ES-I3 (cell line): ENCODE data around the gene MAST4.

ENCODE experiments used
- H3K36me3 ChIP-seq: 2 replicates; pipeline ENCODE4 v1.6.1; 2013; ENCODE audit warnings: mild to moderate bottlenecking, low read length, control low read depth, moderate library complexity; ENCODE audit not compliant: insufficient read depth
- H3K4me1 ChIP-seq: 2 replicates; pipeline ENCODE4 v1.6.1; 2013; ENCODE audit warnings: mild to moderate bottlenecking, control low read depth, low read length; ENCODE audit not compliant: insufficient read depth
- H3K9ac ChIP-seq: 2 replicates; pipeline ENCODE4 v1.6.1; 2013; ENCODE audit warnings: low read depth, mild to moderate bottlenecking, low read length, moderate library complexity
- H3K9me3 ChIP-seq: 2 replicates; pipeline ENCODE4 v1.6.1; 2013; ENCODE audit warnings: mild to moderate bottlenecking, low read length, moderate library complexity; ENCODE audit not compliant: control insufficient read depth, insufficient read depth

Gene MAST4

GRCh38 chr5:66882606-66883227, 286.5 kb downstream of the MAST4 start:
- Histone ChIP-seq H3K9me3 (no peaks in the 10 kb centered on the region), H3K9ac (no peak overlapping the region), H3K4me1 (peaks cover 4% of the 10 kb centered on the region; the same call in 1 of the 2 replicates), H3K36me3 (no peaks in the 10 kb centered on the region)

- H3K9me3 ChIP-seq: no peaks in the 10 kb centered on the region
- H3K36me3 ChIP-seq: no peaks in the 10 kb centered on the region
- H3K9ac ChIP-seq: no peak overlapping the region
- H3K4me1 ChIP-seq: peaks cover 4% of the 10 kb centered on the region; the same call in 1 of the 2 replicates
Observed at GRCh38 chr5:66884564-66885243, 288.5 kb downstream of the MAST4 start.

GRCh38 chr5:66886941-66887340, 290.7 kb downstream of the MAST4 start:
- H3K4me1 ChIP-seq: peaks cover 14% of the 10 kb centered on the region

GRCh38 chr5:66888613-66889012, 292.4 kb downstream of the MAST4 start:
- Histone ChIP-seq H3K4me1 (peaks cover 12% of the 10 kb centered on the region), H3K36me3 (no peaks in the 10 kb centered on the region), H3K9me3 (no peaks in the 10 kb centered on the region), H3K9ac (no peak overlapping the region)

More at GRCh38 chr5:66886941-66887340, 290.7 kb downstream of the MAST4 start:
- Histone ChIP-seq H3K9me3 (no peaks in the 10 kb centered on the region), H3K9ac (no peak overlapping the region), H3K36me3 (no peaks in the 10 kb centered on the region)

- Histone ChIP-seq H3K4me1 (peaks cover 12% of the 10 kb centered on the region), H3K9ac (no peak overlapping the region), H3K9me3 (no peaks in the 10 kb centered on the region), H3K36me3 (no peaks in the 10 kb centered on the region)
Observed at GRCh38 chr5:66889056-66889455, 292.9 kb downstream of the MAST4 start.

- Histone ChIP-seq H3K36me3 (no peaks in the 10 kb centered on the region), H3K4me1 (peaks cover 12% of the 10 kb centered on the region), H3K9me3 (no peaks in the 10 kb centered on the region), H3K9ac (no peak overlapping the region)
Observed at GRCh38 chr5:66889524-66889923, 293.3 kb downstream of the MAST4 start.

GRCh38 chr5:66891184-66891925, 295.2 kb downstream of the MAST4 start:
- peaks cover 12% of the 10 kb centered on the region for H3K4me1 ChIP-seq
- H3K9ac ChIP-seq: no peak overlapping the region
- no peaks in the 10 kb centered on the region for H3K36me3 ChIP-seq
- no peaks in the 10 kb centered on the region for H3K9me3 ChIP-seq

GRCh38 chr5:66892716-66893115, 296.5 kb downstream of the MAST4 start:
- Histone ChIP-seq H3K36me3 (no peaks in the 10 kb centered on the region), H3K9me3 (no peaks in the 10 kb centered on the region), H3K9ac (no peak overlapping the region), H3K4me1 (peaks cover 12% of the 10 kb centered on the region)

GRCh38 chr5:66894480-66895240, 298.5 kb downstream of the MAST4 start:
- Histone ChIP-seq H3K4me1 (peaks cover 25% of the 10 kb centered on the region), H3K9ac (no peak overlapping the region), H3K9me3 (no peaks in the 10 kb centered on the region), H3K36me3 (no peaks in the 10 kb centered on the region)

GRCh38 chr5:66896171-66896570, 300.0 kb downstream of the MAST4 start:
- no peaks in the 10 kb centered on the region for H3K36me3 ChIP-seq
- no peak overlapping the region for H3K9ac ChIP-seq
- H3K9me3 ChIP-seq: no peaks in the 10 kb centered on the region
- H3K4me1 ChIP-seq: peaks cover 24% of the 10 kb centered on the region

GRCh38 chr5:66897356-66897755, 301.2 kb downstream of the MAST4 start:
- H3K36me3 ChIP-seq: no peaks in the 10 kb centered on the region
- no peaks in the 10 kb centered on the region for H3K9me3 ChIP-seq
- no peak overlapping the region for H3K9ac ChIP-seq
- peaks cover 14% of the 10 kb centered on the region for H3K4me1 ChIP-seq

- Histone ChIP-seq H3K36me3 (no peaks in the 10 kb centered on the region), H3K9ac (no peak overlapping the region), H3K9me3 (no peaks in the 10 kb centered on the region), H3K4me1 (peaks cover 22% of the 10 kb centered on the region)
Observed at GRCh38 chr5:66898241-66898995, 302.2 kb downstream of the MAST4 start.

GRCh38 chr5:66903218-66903617, 307.0 kb downstream of the MAST4 start:
- Histone ChIP-seq H3K9ac (no peak overlapping the region), H3K4me1 (peaks cover 49% of the 10 kb centered on the region), H3K36me3 (no peaks in the 10 kb centered on the region), H3K9me3 (no peaks in the 10 kb centered on the region)

- no peak overlapping the region for H3K9ac ChIP-seq
- no peaks in the 10 kb centered on the region for H3K9me3 ChIP-seq
- no peaks in the 10 kb centered on the region for H3K36me3 ChIP-seq
- H3K4me1 ChIP-seq: peaks cover 49% of the 10 kb centered on the region
Observed at GRCh38 chr5:66903709-66904108, 307.5 kb downstream of the MAST4 start.
